A549 (cell line): ENCODE results near the gene GOLM1. TPM values are rescaled to one million over a fixed set of nuclear protein-coding genes. Genes with fewer than 3 reads are reported as not detected.

Experiments
- ATAC-seq, 2 experiments: fragments of 200-7000 bp in 1 of 2; fragments of >200 bp in 1 of 2; cut with Nextera tagmentation in 1 of 2; cut with Tn5 transposase in 1 of 2; 3 replicates each; pipeline versions ENCODE4 v1.8.0 to v1.9.1; 2018 to 2020; ENCODE audit warnings: mild to moderate bottlenecking in 1 of 2, moderate library complexity in 1 of 2
- CTCF ChIA-PET: fragments of 300-600 bp; sonication (Branson Sonifier 250); formaldehyde crosslinking; extraction: SDS; loops from one replicate; lab custom pipeline; 2021; ENCODE audit warnings: antibody characterized with exemption, inconsistent platforms; lab: Yijun Ruan, JAX
- POLR2A ChIA-PET: fragments of 350-600 bp; formaldehyde crosslinking; extraction: SDS; loops from one replicate; lab custom pipeline; 2021; ENCODE audit warnings: antibody characterized with exemption, inconsistent platforms; lab: Yijun Ruan, JAX
- DNase-seq, 2 experiments: peaks; one replicate each; pipeline versions ENCODE4 v3.0.0 to v3.0.0-alpha.2; 2011 to 2016; ENCODE audit warnings: low read depth in 1 of 2, low spot score in 1 of 2
- FAIRE-seq: peaks from 2 replicates; lab custom pipeline; 2011; peaks lifted over from hg19 to GRCh38; lab: Jason Lieb, UNC
- H3K27ac ChIP-seq, 2 experiments: fragments of >200 bp; sonication (Bioruptor Twin); formaldehyde crosslinking; 3 replicates each; pipeline ENCODE4 v1.5.1; 2016 to 2017
- H3K4me1 ChIP-seq: fragments of >200 bp; sonication (Bioruptor Twin); formaldehyde crosslinking; 3 replicates; pipeline ENCODE4 v1.6.1; 2016
- H3K4me2 ChIP-seq: fragments of >200 bp; sonication (Bioruptor Twin); formaldehyde crosslinking; 3 replicates; pipeline ENCODE4 v1.6.1; 2016
- H3K4me3 ChIP-seq: fragments of >200 bp; sonication (Bioruptor Twin); formaldehyde crosslinking; 3 replicates; pipeline ENCODE4 v1.5.1; 2016
- H3K9me3 ChIP-seq: fragments of >200 bp; sonication (Bioruptor Twin); formaldehyde crosslinking; 3 replicates; pipeline ENCODE4 v1.6.1; 2016
- BHLHE40 ChIP-seq: IDR thresholded peaks from 2 replicates; pipeline ENCODE4 v1.6.1; 2012; ENCODE audit warnings: low read depth, low read length, inconsistent platforms
- CBX2 ChIP-seq: fragments of 200-600 bp; sonication (generic); IDR thresholded peaks from 2 replicates; pipeline ENCODE4 v1.6.1; 2016; ENCODE audit warnings: low read depth, mild to moderate bottlenecking, borderline replicate concordance
- CHD4 ChIP-seq: fragments of 200-600 bp; sonication (generic); IDR thresholded peaks from 2 replicates; pipeline ENCODE4 v1.6.1; 2016; ENCODE audit warnings: antibody characterized with exemption, mild to moderate bottlenecking, borderline replicate concordance
- FOXS1 ChIP-seq: fragments of 250-450 bp; sonication (Bioruptor Pico); IDR thresholded peaks from 2 replicates; pipeline ENCODE4 v1.5.0; 2020; ENCODE audit warnings: mild to moderate bottlenecking, moderate library complexity
- HOXB13 ChIP-seq: fragments of 250-450 bp; sonication (Bioruptor Pico); IDR thresholded peaks from 2 replicates; pipeline ENCODE4 v1.5.0; 2020; ENCODE audit warnings: low read depth, mild to moderate bottlenecking, moderate library complexity
- HOXB5 ChIP-seq: fragments of 250-450 bp; sonication (Bioruptor Pico); IDR thresholded peaks from 2 replicates; pipeline ENCODE4 v1.5.0; 2020; ENCODE audit warnings: mild to moderate bottlenecking, moderate library complexity
- JUN ChIP-seq, 2 experiments: fragments of >200 bp; sonication (Bioruptor Twin); formaldehyde crosslinking; IDR thresholded peaks; 2 replicates in 1 of 2; 3 replicates in 1 of 2; pipeline ENCODE4 v1.6.1; 2016 to 2017
- JUNB ChIP-seq: fragments of >200 bp; sonication (Bioruptor Twin); formaldehyde crosslinking; IDR thresholded peaks from 2 replicates; pipeline ENCODE4 v1.6.1; 2016
- MAFK ChIP-seq: fragments of 450-650 bp; IDR thresholded peaks from 2 replicates; pipeline ENCODE4 v1.6.1; 2014; ENCODE audit not compliant: partially characterized antibody
- MAZ ChIP-seq: fragments of 150-350 bp; IDR thresholded peaks from 2 replicates; pipeline ENCODE4 v1.6.1; 2014; ENCODE audit warnings: antibody characterized with exemption, low read depth, low read length, borderline replicate concordance
- NFE2L2 ChIP-seq: fragments of 150-350 bp; conservative IDR thresholded peaks from 2 replicates; pipeline ENCODE4 v1.6.1; 2014; ENCODE audit warnings: low read length
- NR3C1 ChIP-seq: fragments of >200 bp; sonication (Bioruptor Twin); formaldehyde crosslinking; IDR thresholded peaks from 3 replicates; pipeline ENCODE4 v1.6.1; 2017
- PHF8 ChIP-seq: fragments of 200-600 bp; sonication (generic); IDR thresholded peaks from 2 replicates; pipeline ENCODE4 v1.6.1; 2016; ENCODE audit warnings: low read depth, mild to moderate bottlenecking, antibody characterized with exemption, moderate library complexity, borderline replicate concordance
- RAD21 ChIP-seq, 2 experiments: fragments of >200 bp in 1 of 2; sonication (Bioruptor Twin) in 1 of 2; formaldehyde crosslinking in 1 of 2; IDR thresholded peaks in 1 of 2; conservative IDR thresholded peaks in 1 of 2; 2 replicates in 1 of 2; 3 replicates in 1 of 2; pipeline ENCODE4 v1.6.1; 2012 to 2018; ENCODE audit warnings: inconsistent platforms in 1 of 2
- ZC3H11A ChIP-seq: fragments of 450-650 bp; IDR thresholded peaks from 2 replicates; pipeline ENCODE4 v1.6.1; 2014; ENCODE audit warnings: antibody characterized with exemption, mild to moderate bottlenecking
- ZNF302 ChIP-seq: fragments of 250-450 bp; sonication (Bioruptor Pico); IDR thresholded peaks from 2 replicates; pipeline ENCODE4 v1.9.0; 2021; ENCODE audit warnings: inconsistent platforms, mild to moderate bottlenecking, moderate library complexity
- WGBS: methylation state at CpG from one replicate; pipeline ENCODE4 v1.1.6; 2017; ENCODE audit errors: missing lambda C conversion rate; 5-methylcytosine and 5-hydroxymethylcytosine counted together
- polyA plus RNA-seq, 4 experiments: library from polyadenylated mRNA; depleted of rRNA in 3 of 4; stranded (reverse); fragments of >200 nt; fragmentation: RNase III in 1 of 4; extraction: RNeasy Plus Mini Kit Qiagen cat#74134 plus additional on column Dnase treatment in 1 of 4; gene quantifications; 2 replicates in 3 of 4; 3 replicates in 1 of 4; pipeline ENCODE4 v1.2.3, GENCODE V29; 2011 to 2017
- TF ChIP-seq, protein P1 (sequence below): IDR thresholded peaks from 2 replicates; pipeline ENCODE4 v1.6.1; 2012; ENCODE audit warnings: low read depth, borderline replicate concordance
- TF ChIP-seq, protein P2 (sequence below): fragments of 250-450 bp; sonication (Bioruptor Pico); IDR thresholded peaks from 2 replicates; pipeline ENCODE4 v1.5.0; 2020; ENCODE audit warnings: low read depth, mild to moderate bottlenecking, moderate library complexity
- TF ChIP-seq, protein P3 (sequence below): fragments of 450-650 bp; IDR thresholded peaks from 2 replicates; pipeline ENCODE4 v1.6.1; 2014; ENCODE audit warnings: antibody characterized with exemption
- TF ChIP-seq, protein P4 (sequence below): fragments of 150-350 bp; IDR thresholded peaks from 2 replicates; pipeline ENCODE4 v1.6.1; 2014; ENCODE audit warnings: low read depth, mild to moderate bottlenecking, low read length
- TF ChIP-seq, protein P5 (sequence below): fragments of >200 bp; sonication (Bioruptor Twin); formaldehyde crosslinking; IDR thresholded peaks from 2 replicates; pipeline ENCODE4 v1.6.1; 2016

The GOLM1 gene
- polyA plus RNA-seq, 2 of the 4 experiments (the other 2 are of a cell fraction), result 136 to 145 TPM

DNA sequence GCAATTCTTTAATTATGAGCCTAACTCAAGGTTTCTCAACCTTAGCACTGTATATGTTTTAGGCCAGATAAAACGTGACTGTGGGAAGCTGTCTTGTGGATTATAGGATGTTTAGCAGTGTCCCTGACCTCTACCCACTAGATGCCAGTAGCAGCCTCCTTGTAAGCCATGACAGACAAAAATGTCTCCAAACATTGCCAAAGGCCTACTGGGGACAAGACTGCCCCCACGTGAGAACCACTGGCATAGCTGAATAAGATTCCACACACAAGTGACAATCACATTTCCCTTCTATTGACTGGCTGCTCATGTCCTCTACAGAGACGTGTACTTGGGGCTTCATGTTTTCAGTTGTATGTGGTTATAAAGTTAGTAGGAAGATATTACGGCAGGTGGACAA, 55.4 kb downstream of the GOLM1 start:
- FAIRE-seq, result no peak
- DNase-seq, result no peak
- no peak for ATAC-seq

DNA sequence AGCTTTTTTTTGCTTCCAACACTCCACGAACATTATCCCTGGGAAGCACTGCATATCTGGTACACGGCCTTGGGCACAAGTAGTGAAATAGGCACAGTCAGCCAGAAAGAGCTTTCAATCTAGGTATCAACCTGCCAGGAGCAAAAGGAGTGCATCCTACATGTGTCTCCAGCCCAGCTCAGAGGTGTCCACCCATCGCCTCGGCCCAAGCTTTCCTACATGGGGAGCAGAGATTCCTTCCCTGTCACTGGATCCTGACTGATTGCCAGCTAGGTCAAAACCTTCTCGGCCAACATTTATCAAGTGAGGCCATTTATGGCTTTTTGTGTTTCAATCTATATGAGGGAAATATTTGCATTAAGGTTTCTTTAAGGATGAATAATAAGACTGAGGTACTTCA, 55.8 kb downstream of the GOLM1 start:
- no peaks in the 10 kb centered on the region for H3K4me1 ChIP-seq
- no peak overlapping the region for H3K4me2 ChIP-seq
- H3K9me3 ChIP-seq, result no peaks in the 10 kb centered on the region
- no peak overlapping the region for H3K4me3 ChIP-seq
- no peak overlapping the region for H3K27ac ChIP-seq
- WGBS, result 91% methylated on average over 5 of the region's 5 CpGs
- CTCF ChIA-PET, result interaction anchor here (0.6 to 2.4 kb wide), 4 partner anchors 10 to 1454 kb away, joined by 3 to 9 read pairs (median 4); partner anchors contain the start of gene DAPK1
- POLR2A ChIA-PET, result no interaction called here
- ATAC-seq (no peak), FAIRE-seq (no peak), DNase-seq (no peak)
- no peak for TF ChIP-seq MAFK
- TF ChIP-seq CBX2, result no peak
- no peak for TF ChIP-seq HOXB5
- no peak for TF ChIP-seq ZNF302 (CRISPR knock-in tag)
- TF ChIP-seq JUN (IDR thresholded peaks at IDR 0.05), result no peak
- TF ChIP-seq, protein P1, sequence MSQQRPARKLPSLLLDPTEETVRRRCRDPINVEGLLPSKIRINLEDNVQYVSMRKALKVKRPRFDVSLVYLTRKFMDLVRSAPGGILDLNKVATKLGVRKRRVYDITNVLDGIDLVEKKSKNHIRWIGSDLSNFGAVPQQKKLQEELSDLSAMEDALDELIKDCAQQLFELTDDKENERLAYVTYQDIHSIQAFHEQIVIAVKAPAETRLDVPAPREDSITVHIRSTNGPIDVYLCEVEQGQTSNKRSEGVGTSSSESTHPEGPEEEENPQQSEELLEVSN, result no peak
- no peak for TF ChIP-seq JUNB
- TF ChIP-seq, protein P2, sequence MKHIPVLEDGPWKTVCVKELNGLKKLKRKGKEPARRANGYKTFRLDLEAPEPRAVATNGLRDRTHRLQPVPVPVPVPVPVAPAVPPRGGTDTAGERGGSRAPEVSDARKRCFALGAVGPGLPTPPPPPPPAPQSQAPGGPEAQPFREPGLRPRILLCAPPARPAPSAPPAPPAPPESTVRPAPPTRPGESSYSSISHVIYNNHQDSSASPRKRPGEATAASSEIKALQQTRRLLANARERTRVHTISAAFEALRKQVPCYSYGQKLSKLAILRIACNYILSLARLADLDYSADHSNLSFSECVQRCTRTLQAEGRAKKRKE, result no peak
- TF ChIP-seq, protein P3, sequence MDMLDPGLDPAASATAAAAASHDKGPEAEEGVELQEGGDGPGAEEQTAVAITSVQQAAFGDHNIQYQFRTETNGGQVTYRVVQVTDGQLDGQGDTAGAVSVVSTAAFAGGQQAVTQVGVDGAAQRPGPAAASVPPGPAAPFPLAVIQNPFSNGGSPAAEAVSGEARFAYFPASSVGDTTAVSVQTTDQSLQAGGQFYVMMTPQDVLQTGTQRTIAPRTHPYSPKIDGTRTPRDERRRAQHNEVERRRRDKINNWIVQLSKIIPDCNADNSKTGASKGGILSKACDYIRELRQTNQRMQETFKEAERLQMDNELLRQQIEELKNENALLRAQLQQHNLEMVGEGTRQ, result no peak

More for the DNA sequence above, 55.4 kb downstream of the GOLM1 start:
- WGBS, result 90% methylated on average over 4 of the region's 4 CpGs
- no peak overlapping the region for H3K4me3 ChIP-seq
- POLR2A ChIA-PET, result no interaction called here
- TF ChIP-seq, protein P4, sequence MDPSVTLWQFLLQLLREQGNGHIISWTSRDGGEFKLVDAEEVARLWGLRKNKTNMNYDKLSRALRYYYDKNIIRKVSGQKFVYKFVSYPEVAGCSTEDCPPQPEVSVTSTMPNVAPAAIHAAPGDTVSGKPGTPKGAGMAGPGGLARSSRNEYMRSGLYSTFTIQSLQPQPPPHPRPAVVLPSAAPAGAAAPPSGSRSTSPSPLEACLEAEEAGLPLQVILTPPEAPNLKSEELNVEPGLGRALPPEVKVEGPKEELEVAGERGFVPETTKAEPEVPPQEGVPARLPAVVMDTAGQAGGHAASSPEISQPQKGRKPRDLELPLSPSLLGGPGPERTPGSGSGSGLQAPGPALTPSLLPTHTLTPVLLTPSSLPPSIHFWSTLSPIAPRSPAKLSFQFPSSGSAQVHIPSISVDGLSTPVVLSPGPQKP, result no peak
- no peak for TF ChIP-seq JUNB
- TF ChIP-seq FOXS1 (CRISPR knock-in tag), result no peak
- TF ChIP-seq MAZ, result no peak
- TF ChIP-seq, protein P5, sequence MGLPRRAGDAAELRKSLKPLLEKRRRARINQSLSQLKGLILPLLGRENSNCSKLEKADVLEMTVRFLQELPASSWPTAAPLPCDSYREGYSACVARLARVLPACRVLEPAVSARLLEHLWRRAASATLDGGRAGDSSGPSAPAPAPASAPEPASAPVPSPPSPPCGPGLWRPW, result no peak
- no peak for TF ChIP-seq HOXB13
- TF ChIP-seq ZC3H11A, result no peak
- TF ChIP-seq CHD4, result no peak
- TF ChIP-seq BHLHE40, result no peak
- TF ChIP-seq, all 56 proteins: peak for 0
- Histone ChIP-seq H3K4me2 (no peak overlapping the region), H3K27ac (no peak overlapping the region), H3K9me3 (no peaks in the 10 kb centered on the region), H3K4me1 (no peaks in the 10 kb centered on the region)
- CTCF ChIA-PET, result interaction anchor here (0.6 to 2.7 kb wide), 4 partner anchors 10 to 1454 kb away, joined by 3 to 9 read pairs (median 6); partner anchors contain the start of gene DAPK1

DNA sequence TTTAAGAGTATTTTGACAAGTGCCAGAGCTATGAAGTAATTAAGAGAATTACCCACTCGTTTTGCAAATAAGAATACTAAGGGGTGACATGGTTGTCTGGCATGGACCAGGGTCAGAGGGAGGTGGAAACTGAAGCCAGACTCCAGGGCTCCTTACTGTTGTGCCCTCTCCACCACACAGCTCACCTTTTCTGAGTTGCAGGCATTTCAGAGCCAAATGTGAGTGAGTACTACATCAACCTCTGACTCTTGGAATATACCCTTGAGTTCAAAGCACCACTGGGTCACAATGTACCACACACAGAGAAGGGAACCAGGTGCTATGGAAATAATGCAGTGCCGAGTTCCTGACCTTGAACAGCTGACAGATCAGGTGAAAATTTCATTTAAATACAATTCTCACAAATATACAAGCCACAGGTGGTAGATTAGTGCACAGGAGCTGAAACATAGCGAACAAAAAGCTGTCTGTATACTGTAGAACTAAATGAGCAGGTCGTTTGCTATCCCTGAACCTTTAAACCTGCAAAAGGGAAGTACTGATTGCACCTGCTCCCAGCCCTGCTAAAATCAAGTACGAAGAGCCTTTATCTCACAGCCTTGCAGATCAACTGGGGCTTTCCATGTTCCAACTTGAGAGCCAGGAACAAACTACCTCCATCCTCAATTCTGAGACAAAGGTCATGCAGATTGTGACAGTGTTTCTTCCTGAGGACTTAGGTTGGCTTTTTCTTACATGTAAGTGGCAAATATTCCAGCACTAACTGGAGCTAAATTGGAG, 57.0 kb downstream of the GOLM1 start:
- ATAC-seq (no peak), FAIRE-seq (no peak), DNase-seq (no peak)
- Histone ChIP-seq H3K4me2 (no peak overlapping the region), H3K4me1 (no peaks in the 10 kb centered on the region), H3K27ac (no peak overlapping the region), H3K9me3 (no peaks in the 10 kb centered on the region), H3K4me3 (no peak overlapping the region)
- 66% methylated on average over 5 of the region's 5 CpGs for WGBS
- CTCF ChIA-PET, result interaction anchor here (0.8 to 2.4 kb wide), 4 partner anchors 9 to 197 kb away, joined by 3 to 9 read pairs (median 4); no protein-coding TSS in a partner anchor
- no peak for TF ChIP-seq NR3C1
- TF ChIP-seq PHF8, result no peak
- TF ChIP-seq RAD21 (conservative IDR thresholded peaks at IDR 0.05 in 1 of 2, IDR thresholded peaks at IDR 0.05 in 1 of 2), result no peak
- no peak for TF ChIP-seq ZNF302 (CRISPR knock-in tag)
- TF ChIP-seq NFE2L2, result no peak
- POLR2A ChIA-PET, result no interaction called here
